Amniotic stem cell (primary cell): ENCODE results near the gene SLC25A21.

Source experiments
- DNase-seq: peaks from one replicate; lab custom pipeline; 2025; lab: John Stamatoyannopoulos, UW

The SLC25A21 gene

GRCh38 chr14:36647824-36648753 lies 524.3 kb downstream of the SLC25A21 start:
- no peak for DNase-seq

DNA sequence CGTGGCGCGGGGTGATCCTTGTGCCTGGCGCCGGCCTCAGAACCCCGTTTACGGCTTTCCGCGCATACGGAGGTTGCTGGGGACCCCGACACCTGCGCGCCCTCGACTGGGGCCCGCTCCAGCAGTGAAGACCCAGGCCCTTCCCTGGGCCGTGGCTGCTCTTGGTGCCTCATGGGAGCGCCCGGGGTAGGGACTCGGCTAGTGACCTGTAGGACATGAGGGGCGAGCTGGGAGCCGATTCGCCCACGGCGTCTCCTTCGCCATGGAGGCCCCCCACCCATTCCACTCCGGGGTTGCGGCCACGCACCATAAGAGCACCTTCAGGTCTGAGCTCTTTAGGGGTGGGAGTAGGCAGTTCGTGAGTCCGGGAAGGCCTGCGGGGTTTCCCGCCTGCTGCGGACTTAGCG lies 525.0 kb downstream of the SLC25A21 start:
- no peak for DNase-seq

DNA sequence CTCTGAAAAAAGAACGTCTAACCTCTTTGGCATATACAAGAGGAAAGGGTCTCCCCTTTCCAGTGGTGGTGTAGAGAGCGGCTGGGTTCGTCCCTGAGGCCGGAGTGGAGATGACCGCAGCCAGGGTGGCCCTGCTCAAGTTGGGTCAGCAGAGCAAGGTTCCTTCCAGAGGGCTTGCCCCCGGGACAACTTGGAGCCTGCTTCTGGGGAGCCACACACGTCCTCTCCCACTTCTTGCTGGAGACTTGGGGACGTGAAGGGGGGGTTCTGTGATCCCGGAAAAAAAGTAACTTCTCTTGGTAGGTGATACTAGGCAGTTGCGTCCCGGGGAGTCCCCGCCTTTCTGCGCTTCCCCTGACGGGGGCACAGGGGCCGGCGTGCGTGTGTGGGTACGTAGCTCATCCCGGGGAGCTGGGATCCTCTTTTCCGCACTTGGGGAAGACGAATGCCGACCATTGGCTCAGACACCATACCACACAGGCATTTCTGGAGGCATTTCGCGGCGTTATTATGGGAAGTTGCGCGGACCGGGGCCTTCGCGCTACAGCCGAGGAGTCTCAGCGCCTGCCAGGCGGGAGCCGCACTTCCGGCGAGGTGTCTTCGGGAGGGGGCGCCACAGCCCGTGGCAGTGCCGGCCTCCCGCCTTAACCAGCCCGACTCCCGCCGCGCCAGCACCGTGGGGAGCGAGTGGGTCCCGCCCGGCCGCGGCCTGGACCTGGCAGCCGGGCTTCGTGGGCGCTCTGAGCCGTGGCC lies 525.6 kb downstream of the SLC25A21 start:
- no peak for DNase-seq

- no peak for DNase-seq
These were observed 538.8 kb downstream of the SLC25A21 start for GRCh38 chr14:36633580-36633979.
